ENCODE measurements around the gene PRKAR2A.

Gene PRKAR2A

GRCh38 chr3:48847504-48848423 is at the start of gene PRKAR2A:
PRKAR2A (minus strand) TSS chr3:48847874; CDS start chr3:48847596, 278 bp downstream.
- peak within 1 kb of the TSS; percentile 80 for H3K4me3 ChIP-seq (ENCODE audit: low read depth, low read length)
- TF ChIP-seq CTCF (IDR thresholded peaks at IDR 0.05; ENCODE audit: low read depth, low read length) = no peak

GRCh38 chr3:48896936-48897335 is 49.3 kb upstream of the PRKAR2A start:
- H3K4me3 ChIP-seq (ENCODE audit: low read depth, low read length) = no peak overlapping the region
- no peak for TF ChIP-seq CTCF (IDR thresholded peaks at IDR 0.05; ENCODE audit: low read depth, low read length)

GRCh38 chr3:48894516-48894915 is 46.8 kb upstream of the PRKAR2A start:
- H3K4me3 ChIP-seq (ENCODE audit: low read depth, low read length) = no peak overlapping the region

GRCh38 chr3:48891606-48892005 is 43.9 kb upstream of the PRKAR2A start:
- H3K4me3 ChIP-seq (ENCODE audit: low read depth, low read length) = no peak overlapping the region
- no peak for TF ChIP-seq CTCF (IDR thresholded peaks at IDR 0.05; ENCODE audit: low read depth, low read length)

More at GRCh38 chr3:48894516-48894915, 46.8 kb upstream of the PRKAR2A start:
- no peak for TF ChIP-seq CTCF (IDR thresholded peaks at IDR 0.05; ENCODE audit: low read depth, low read length)

- TF ChIP-seq CTCF (IDR thresholded peaks at IDR 0.05; ENCODE audit: low read depth, low read length) = no peak
- no peak overlapping the region for H3K4me3 ChIP-seq (ENCODE audit: low read depth, low read length)
Observed at GRCh38 chr3:48885753-48886152, 38.1 kb upstream of the PRKAR2A start.

GRCh38 chr3:48881652-48882114 is 34.0 kb upstream of the PRKAR2A start:
- no peak overlapping the region for H3K4me3 ChIP-seq (ENCODE audit: low read depth, low read length)
- no peak for TF ChIP-seq CTCF (IDR thresholded peaks at IDR 0.05; ENCODE audit: low read depth, low read length)

GRCh38 chr3:48881006-48881405 is 33.3 kb upstream of the PRKAR2A start:
- TF ChIP-seq CTCF (IDR thresholded peaks at IDR 0.05; ENCODE audit: low read depth, low read length) = no peak
- H3K4me3 ChIP-seq (ENCODE audit: low read depth, low read length) = no peak overlapping the region
